ENCODE data around the gene GAK. TPM values are rescaled to one million over a fixed set of nuclear protein-coding genes. Genes with fewer than 3 reads are reported as not detected.

Gene GAK
- polyA plus RNA-seq, 1 of the 3 experiments (the other 2 are of a cell fraction): 35.9 TPM

DNA sequence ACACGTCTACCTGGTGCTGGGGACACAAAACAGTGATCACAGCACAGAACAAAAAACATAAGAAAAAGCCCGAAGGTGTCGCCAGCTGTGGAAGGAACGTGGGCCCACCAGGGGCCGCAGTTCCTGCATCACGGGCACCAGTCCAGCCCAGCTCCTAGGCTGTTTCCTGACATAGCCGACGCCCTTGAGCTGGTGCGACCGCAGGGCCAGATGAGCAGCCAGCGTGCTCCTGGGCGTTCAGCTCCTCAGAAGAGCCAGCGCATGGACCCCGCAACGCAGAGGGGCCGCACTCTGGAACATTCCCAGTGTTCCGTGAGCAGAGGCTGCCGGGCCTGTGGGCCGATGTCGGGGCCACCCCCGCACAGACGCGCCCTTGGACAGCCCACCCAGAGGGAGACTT is 44.1 kb downstream of the GAK start:
- Histone ChIP-seq H3K9ac (no peak overlapping the region), H4K20me1 (ENCODE audit: insufficient read depth) (no peaks in the 10 kb centered on the region), H3F3A (replicated peaks; ENCODE audit: insufficient read depth) (no peaks in the 10 kb centered on the region), H3K9me3 (no peaks in the 10 kb centered on the region), H3K4me3 (ENCODE audit: low read depth in 2 of 2, low read length in 1 of 2) (no peak overlapping the region), H3K79me2 (ENCODE audit: insufficient read depth) (no peaks in the 10 kb centered on the region), H2AFZ (ENCODE audit: low read depth) (no peak overlapping the region), H3K27me3 (ENCODE audit: insufficient read depth) (no peaks in the 10 kb centered on the region), H3K9me2 (no peaks in the 10 kb centered on the region), H3K4me2 (no peak overlapping the region), H3K27ac (ENCODE audit: low read depth in 2 of 2, low read length in 1 of 2) (no peak overlapping the region), H3K36me3 (replicated peaks in 1 of 2; ENCODE audit: control insufficient read depth in 1 of 2, insufficient read depth in 2 of 2, low read length in 1 of 2) (peaks cover 6 to 47% of the 10 kb centered on the region in 2 experiments), H3K4me1 (ENCODE audit: control insufficient read depth in 1 of 2, insufficient read depth in 2 of 2, low read depth in 1 of 2, low read length in 1 of 2) (no peaks in the 10 kb centered on the region)
- WGBS (ENCODE audit: low lambda C conversion rate): 95% methylated on average over 11 of the region's 23 CpGs
- CTCF ChIA-PET: no interaction called here
- TF ChIP-seq ELF1 (IDR thresholded peaks at IDR 0.05): no peak
- TF ChIP-seq FOSL2 (IDR thresholded peaks at IDR 0.05; ENCODE audit: borderline replicate concordance, low read depth): no peak
- TF ChIP-seq NFIC (IDR thresholded peaks at IDR 0.05; ENCODE audit: borderline replicate concordance): no peak
- POLR2A ChIA-PET: no interaction called here
- no peak for DNase-seq

GRCh38 chr4:887034-887763 is 44.9 kb downstream of the GAK start:
- no peak overlapping the region for H3K4me3 ChIP-seq (ENCODE audit: low read depth in 2 of 2, low read length in 1 of 2)
- H3K36me3 ChIP-seq (replicated peaks in 1 of 2; ENCODE audit: control insufficient read depth in 1 of 2, insufficient read depth in 2 of 2, low read length in 1 of 2): peaks cover 6 to 44% of the 10 kb centered on the region in 2 experiments
- no peaks in the 10 kb centered on the region for H3K79me2 ChIP-seq (ENCODE audit: insufficient read depth)
- no peak overlapping the region for H2AFZ ChIP-seq (ENCODE audit: low read depth)
- no peak for TF ChIP-seq NRF1 (IDR thresholded peaks at IDR 0.05; ENCODE audit: low read depth, low read length)
- TF ChIP-seq JUND (IDR thresholded peaks at IDR 0.05): no peak
- no peak for TF ChIP-seq SIN3A (IDR thresholded peaks at IDR 0.05; ENCODE audit: borderline replicate concordance, low read depth, low read length)
- TF ChIP-seq FOXM1 (IDR thresholded peaks at IDR 0.05; ENCODE audit: low read depth): no peak
- no peak for TF ChIP-seq TCF12 (IDR thresholded peaks at IDR 0.05)
- no peak for TF ChIP-seq EP300 (IDR thresholded peaks at IDR 0.05; ENCODE audit: borderline replicate concordance in 1 of 2, low read depth in 1 of 2, low read length in 1 of 2)
- no peak for TF ChIP-seq TEAD4 (IDR thresholded peaks at IDR 0.05; ENCODE audit: borderline replicate concordance, insufficient read depth)
- TF ChIP-seq, protein P1, sequence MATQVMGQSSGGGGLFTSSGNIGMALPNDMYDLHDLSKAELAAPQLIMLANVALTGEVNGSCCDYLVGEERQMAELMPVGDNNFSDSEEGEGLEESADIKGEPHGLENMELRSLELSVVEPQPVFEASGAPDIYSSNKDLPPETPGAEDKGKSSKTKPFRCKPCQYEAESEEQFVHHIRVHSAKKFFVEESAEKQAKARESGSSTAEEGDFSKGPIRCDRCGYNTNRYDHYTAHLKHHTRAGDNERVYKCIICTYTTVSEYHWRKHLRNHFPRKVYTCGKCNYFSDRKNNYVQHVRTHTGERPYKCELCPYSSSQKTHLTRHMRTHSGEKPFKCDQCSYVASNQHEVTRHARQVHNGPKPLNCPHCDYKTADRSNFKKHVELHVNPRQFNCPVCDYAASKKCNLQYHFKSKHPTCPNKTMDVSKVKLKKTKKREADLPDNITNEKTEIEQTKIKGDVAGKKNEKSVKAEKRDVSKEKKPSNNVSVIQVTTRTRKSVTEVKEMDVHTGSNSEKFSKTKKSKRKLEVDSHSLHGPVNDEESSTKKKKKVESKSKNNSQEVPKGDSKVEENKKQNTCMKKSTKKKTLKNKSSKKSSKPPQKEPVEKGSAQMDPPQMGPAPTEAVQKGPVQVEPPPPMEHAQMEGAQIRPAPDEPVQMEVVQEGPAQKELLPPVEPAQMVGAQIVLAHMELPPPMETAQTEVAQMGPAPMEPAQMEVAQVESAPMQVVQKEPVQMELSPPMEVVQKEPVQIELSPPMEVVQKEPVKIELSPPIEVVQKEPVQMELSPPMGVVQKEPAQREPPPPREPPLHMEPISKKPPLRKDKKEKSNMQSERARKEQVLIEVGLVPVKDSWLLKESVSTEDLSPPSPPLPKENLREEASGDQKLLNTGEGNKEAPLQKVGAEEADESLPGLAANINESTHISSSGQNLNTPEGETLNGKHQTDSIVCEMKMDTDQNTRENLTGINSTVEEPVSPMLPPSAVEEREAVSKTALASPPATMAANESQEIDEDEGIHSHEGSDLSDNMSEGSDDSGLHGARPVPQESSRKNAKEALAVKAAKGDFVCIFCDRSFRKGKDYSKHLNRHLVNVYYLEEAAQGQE (IDR thresholded peaks at IDR 0.05; ENCODE audit: low read depth, low read length): no peak
- no peak for TF ChIP-seq GABPA (IDR thresholded peaks at IDR 0.05; ENCODE audit: low read depth)
- no peak overlapping the region for H3K4me2 ChIP-seq
- H4K20me1 ChIP-seq (ENCODE audit: insufficient read depth): no peaks in the 10 kb centered on the region
- H3K9me3 ChIP-seq: no peaks in the 10 kb centered on the region
- no peaks in the 10 kb centered on the region for H3F3A ChIP-seq (replicated peaks; ENCODE audit: insufficient read depth)
- H3K4me1 ChIP-seq (ENCODE audit: control insufficient read depth in 1 of 2, insufficient read depth in 2 of 2, low read depth in 1 of 2, low read length in 1 of 2): no peaks in the 10 kb centered on the region
- DNase-seq: no peak
- H3K27ac ChIP-seq (ENCODE audit: low read depth in 2 of 2, low read length in 1 of 2): no peak overlapping the region
- H3K27me3 ChIP-seq (ENCODE audit: insufficient read depth): no peaks in the 10 kb centered on the region
- no peaks in the 10 kb centered on the region for H3K9me2 ChIP-seq
- WGBS (ENCODE audit: low lambda C conversion rate): 97% methylated on average over 63 of the region's 63 CpGs
- ChIA-PET CTCF (no interaction called here), POLR2A (no interaction called here)
- H3K9ac ChIP-seq: no peak overlapping the region

Measured in SK-N-SH (cell line).